ENCODE results near the gene RASGRP1. TPM values are rescaled to one million over a fixed set of nuclear protein-coding genes. Genes with fewer than 3 reads are reported as not detected.

Gene RASGRP1
- total RNA-seq, 1 donor from 2014 or later: 0.52 TPM

DNA sequence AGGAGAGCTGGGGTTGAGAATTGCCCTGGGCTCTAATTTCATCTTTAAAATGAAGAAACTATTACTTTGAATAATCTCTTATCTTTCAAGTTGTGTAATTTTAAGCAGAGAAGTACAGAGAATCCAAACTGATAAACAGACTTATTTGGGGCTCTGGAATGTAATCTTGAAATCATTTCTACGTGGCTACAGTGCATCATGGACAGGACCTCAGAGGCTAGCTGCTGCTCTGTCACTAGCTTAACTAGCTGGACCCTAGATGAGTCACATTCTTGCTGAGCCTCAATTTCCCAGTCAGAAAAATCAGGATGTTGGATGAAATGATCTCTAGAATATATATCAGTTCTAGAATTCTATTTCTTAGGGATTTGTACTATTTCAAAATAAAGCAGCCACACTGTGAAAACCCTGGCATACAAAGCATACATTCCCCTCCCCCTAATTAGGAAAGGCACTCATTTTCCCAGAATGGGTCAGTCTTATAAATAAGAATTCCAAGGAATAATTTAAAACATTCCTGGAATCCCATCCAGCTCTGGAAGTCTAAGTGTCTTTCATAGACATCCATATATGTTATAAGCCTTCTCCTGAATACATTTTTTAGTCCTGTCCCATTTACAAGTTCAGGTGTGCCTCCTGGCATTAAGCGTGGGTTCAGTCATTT is 47.2 kb downstream of the RASGRP1 start:
- Histone ChIP-seq H3K4me1 (ENCODE audit: control insufficient read depth in 3 of 3, insufficient read depth in 3 of 3, low read length in 3 of 3) (no peaks in the 10 kb centered on the region), H3K9me3 (ENCODE audit: control insufficient read depth in 3 of 3, low read length in 3 of 3) (no peaks in the 10 kb centered on the region), H3K27me3 (ENCODE audit: control insufficient read depth in 3 of 3, insufficient read depth in 3 of 3, low read length in 3 of 3) (peaks cover 8 to 14% (median 10%) of the 10 kb centered on the region in 3 donors), H3K27ac (ENCODE audit: low read depth, low read length) (no peak overlapping the region), H3K36me3 (ENCODE audit: control insufficient read depth in 3 of 3, insufficient read depth in 3 of 3, low read length in 3 of 3) (no peaks in the 10 kb centered on the region), H3K4me3 (ENCODE audit: low read length in 3 of 3) (no peak overlapping the region), H3K9ac (ENCODE audit: low read depth in 1 of 3, low read length in 3 of 3) (no peak overlapping the region)

GRCh38 chr15:38516626-38517025 is 48.0 kb downstream of the RASGRP1 start:
- no peaks in the 10 kb centered on the region for H3K36me3 ChIP-seq (ENCODE audit: control insufficient read depth in 3 of 3, insufficient read depth in 3 of 3, low read length in 3 of 3)
- no peak overlapping the region for H3K9ac ChIP-seq (ENCODE audit: low read depth in 1 of 3, low read length in 3 of 3)
- no peak overlapping the region for H3K27ac ChIP-seq (ENCODE audit: low read depth, low read length)
- no peak overlapping the region for H3K4me3 ChIP-seq (ENCODE audit: low read length in 3 of 3)
- no peaks in the 10 kb centered on the region for H3K4me1 ChIP-seq (ENCODE audit: control insufficient read depth in 3 of 3, insufficient read depth in 3 of 3, low read length in 3 of 3)
- peaks cover 8 to 14% (median 10%) of the 10 kb centered on the region in 3 donors for H3K27me3 ChIP-seq (ENCODE audit: control insufficient read depth in 3 of 3, insufficient read depth in 3 of 3, low read length in 3 of 3)
- no peaks in the 10 kb centered on the region for H3K9me3 ChIP-seq (ENCODE audit: control insufficient read depth in 3 of 3, low read length in 3 of 3)

GRCh38 chr15:38514601-38515000 is 50.0 kb downstream of the RASGRP1 start:
- no peaks in the 10 kb centered on the region for H3K9me3 ChIP-seq (ENCODE audit: control insufficient read depth in 3 of 3, low read length in 3 of 3)
- H3K4me3 ChIP-seq (ENCODE audit: low read length in 3 of 3): no peak overlapping the region
- H3K4me1 ChIP-seq (ENCODE audit: control insufficient read depth in 3 of 3, insufficient read depth in 3 of 3, low read length in 3 of 3): no peaks in the 10 kb centered on the region
- no peak overlapping the region for H3K9ac ChIP-seq (ENCODE audit: low read depth in 1 of 3, low read length in 3 of 3)
- H3K27ac ChIP-seq (ENCODE audit: low read depth, low read length): no peak overlapping the region
- H3K36me3 ChIP-seq (ENCODE audit: control insufficient read depth in 3 of 3, insufficient read depth in 3 of 3, low read length in 3 of 3): no peaks in the 10 kb centered on the region
- H3K27me3 ChIP-seq (ENCODE audit: control insufficient read depth in 3 of 3, insufficient read depth in 3 of 3, low read length in 3 of 3): peaks cover 8 to 10% (median 10%) of the 10 kb centered on the region in 3 donors

GRCh38 chr15:38512901-38513300 is 51.7 kb downstream of the RASGRP1 start:
- H3K4me1 ChIP-seq (ENCODE audit: control insufficient read depth in 3 of 3, insufficient read depth in 3 of 3, low read length in 3 of 3): no peaks in the 10 kb centered on the region
- peaks cover 6 to 8% (median 7%) of the 10 kb centered on the region in 3 donors for H3K27me3 ChIP-seq (ENCODE audit: control insufficient read depth in 3 of 3, insufficient read depth in 3 of 3, low read length in 3 of 3)
- no peak overlapping the region for H3K9ac ChIP-seq (ENCODE audit: low read depth in 1 of 3, low read length in 3 of 3)
- H3K4me3 ChIP-seq (ENCODE audit: low read length in 3 of 3): no peak overlapping the region
- H3K27ac ChIP-seq (ENCODE audit: low read depth, low read length): no peak overlapping the region
- H3K9me3 ChIP-seq (ENCODE audit: control insufficient read depth in 3 of 3, low read length in 3 of 3): no peaks in the 10 kb centered on the region
- no peaks in the 10 kb centered on the region for H3K36me3 ChIP-seq (ENCODE audit: control insufficient read depth in 3 of 3, insufficient read depth in 3 of 3, low read length in 3 of 3)

DNA sequence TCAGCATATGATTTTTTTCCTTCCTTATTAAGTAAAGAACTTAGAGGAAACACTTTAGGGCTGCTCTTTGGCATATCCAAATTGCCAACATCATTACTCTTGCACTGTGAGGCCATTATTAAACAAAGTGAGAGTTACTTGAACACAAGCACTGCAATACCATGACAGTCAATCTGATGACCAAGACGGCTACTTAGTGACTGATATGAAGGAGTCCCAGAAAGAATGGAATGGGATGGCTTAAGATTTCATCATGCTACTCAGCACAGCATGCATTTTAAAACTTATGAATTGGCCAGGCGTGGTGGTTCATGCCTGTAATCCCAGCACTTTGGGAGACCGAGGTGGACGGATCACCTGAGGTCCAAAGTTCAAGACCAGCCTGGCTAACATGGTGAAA is 55.5 kb downstream of the RASGRP1 start:
- H3K9ac ChIP-seq (ENCODE audit: low read depth in 1 of 3, low read length in 3 of 3): no peak overlapping the region
- H3K27ac ChIP-seq (ENCODE audit: low read depth, low read length): no peak overlapping the region
- H3K4me1 ChIP-seq (ENCODE audit: control insufficient read depth in 3 of 3, insufficient read depth in 3 of 3, low read length in 3 of 3): no peaks in the 10 kb centered on the region
- no peaks in the 10 kb centered on the region for H3K36me3 ChIP-seq (ENCODE audit: control insufficient read depth in 3 of 3, insufficient read depth in 3 of 3, low read length in 3 of 3)
- H3K4me3 ChIP-seq (ENCODE audit: low read length in 3 of 3): no peak overlapping the region
- H3K27me3 ChIP-seq (ENCODE audit: control insufficient read depth in 3 of 3, insufficient read depth in 3 of 3, low read length in 3 of 3): peaks cover 0 to 3% (median 0%) of the 10 kb centered on the region in 3 donors
- H3K9me3 ChIP-seq (ENCODE audit: control insufficient read depth in 3 of 3, low read length in 3 of 3): no peaks in the 10 kb centered on the region

- no peak overlapping the region for H3K9ac ChIP-seq (ENCODE audit: low read depth in 1 of 3, low read length in 3 of 3)
- H3K27ac ChIP-seq (ENCODE audit: low read depth, low read length): no peak overlapping the region
- H3K4me1 ChIP-seq (ENCODE audit: control insufficient read depth in 3 of 3, insufficient read depth in 3 of 3, low read length in 3 of 3): no peaks in the 10 kb centered on the region
- H3K36me3 ChIP-seq (ENCODE audit: control insufficient read depth in 3 of 3, insufficient read depth in 3 of 3, low read length in 3 of 3): no peaks in the 10 kb centered on the region
- no peak overlapping the region for H3K4me3 ChIP-seq (ENCODE audit: low read length in 3 of 3)
- H3K27me3 ChIP-seq (ENCODE audit: control insufficient read depth in 3 of 3, insufficient read depth in 3 of 3, low read length in 3 of 3): peaks cover 0 to 3% (median 0%) of the 10 kb centered on the region in 3 donors
- H3K9me3 ChIP-seq (ENCODE audit: control insufficient read depth in 3 of 3, low read length in 3 of 3): no peaks in the 10 kb centered on the region
Observed at GRCh38 chr15:38508647-38509046, 56.0 kb downstream of the RASGRP1 start.

DNA sequence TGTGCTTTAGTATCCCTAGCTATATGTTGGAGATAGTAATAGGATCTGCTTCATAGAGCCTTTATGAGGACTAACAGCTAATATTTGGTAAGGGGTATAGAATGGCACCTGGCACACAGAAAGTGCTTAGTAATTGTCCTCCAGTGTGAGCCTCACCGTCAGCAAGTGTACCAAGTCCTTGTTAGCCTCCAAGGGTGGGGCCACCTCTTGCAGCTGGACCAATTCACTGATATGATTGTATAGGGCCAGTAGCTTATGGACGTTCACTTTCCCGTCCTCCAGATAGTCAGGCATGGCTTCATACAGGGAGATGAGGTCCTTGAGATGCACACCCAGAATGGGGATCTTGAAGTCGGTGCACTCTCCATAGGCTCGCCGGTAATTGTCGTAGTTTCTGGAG is 57.0 kb downstream of the RASGRP1 start:
- no peaks in the 10 kb centered on the region for H3K27me3 ChIP-seq (ENCODE audit: control insufficient read depth in 3 of 3, insufficient read depth in 3 of 3, low read length in 3 of 3)
- H3K4me3 ChIP-seq (ENCODE audit: low read length in 3 of 3): no peak overlapping the region
- no peaks in the 10 kb centered on the region for H3K9me3 ChIP-seq (ENCODE audit: control insufficient read depth in 3 of 3, low read length in 3 of 3)
- no peaks in the 10 kb centered on the region for H3K36me3 ChIP-seq (ENCODE audit: control insufficient read depth in 3 of 3, insufficient read depth in 3 of 3, low read length in 3 of 3)
- H3K27ac ChIP-seq (ENCODE audit: low read depth, low read length): no peak overlapping the region
- no peaks in the 10 kb centered on the region for H3K4me1 ChIP-seq (ENCODE audit: control insufficient read depth in 3 of 3, insufficient read depth in 3 of 3, low read length in 3 of 3)
- H3K9ac ChIP-seq (ENCODE audit: low read depth in 1 of 3, low read length in 3 of 3): no peak overlapping the region

DNA sequence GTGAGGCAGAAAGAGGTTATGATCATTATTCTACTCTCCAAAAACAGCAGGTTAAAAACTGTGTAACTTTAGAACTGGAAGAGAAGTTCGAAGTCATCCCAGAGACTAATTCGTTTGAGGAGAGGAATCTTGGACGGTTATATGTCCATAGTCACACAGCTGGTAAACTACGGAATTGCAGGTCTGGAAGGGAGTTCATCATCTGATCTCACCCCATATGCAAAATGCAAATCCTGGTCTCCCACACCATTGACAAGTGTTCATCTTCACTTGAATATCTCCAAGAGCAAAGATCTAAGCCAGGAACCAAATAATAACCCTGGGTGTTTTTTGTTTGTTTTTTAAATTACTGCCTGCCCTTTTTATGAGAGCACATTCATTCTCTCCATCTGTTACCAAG is 57.6 kb downstream of the RASGRP1 start:
- H3K9me3 ChIP-seq (ENCODE audit: control insufficient read depth in 3 of 3, low read length in 3 of 3): no peaks in the 10 kb centered on the region

GRCh38 chr15:38504680-38505467 is 59.7 kb downstream of the RASGRP1 start:
- no peaks in the 10 kb centered on the region for H3K27me3 ChIP-seq (ENCODE audit: control insufficient read depth in 3 of 3, insufficient read depth in 3 of 3, low read length in 3 of 3)
- H3K9ac ChIP-seq (ENCODE audit: low read depth in 1 of 3, low read length in 3 of 3): no peak overlapping the region
- H3K36me3 ChIP-seq (ENCODE audit: control insufficient read depth in 3 of 3, insufficient read depth in 3 of 3, low read length in 3 of 3): no peaks in the 10 kb centered on the region
- H3K27ac ChIP-seq (ENCODE audit: low read depth, low read length): no peak overlapping the region
- no peak overlapping the region for H3K4me3 ChIP-seq (ENCODE audit: low read length in 3 of 3)
- H3K4me1 ChIP-seq (ENCODE audit: control insufficient read depth in 3 of 3, insufficient read depth in 3 of 3, low read length in 3 of 3): no peaks in the 10 kb centered on the region
- H3K9me3 ChIP-seq (ENCODE audit: control insufficient read depth in 3 of 3, low read length in 3 of 3): no peaks in the 10 kb centered on the region

More for the DNA sequence above, 57.6 kb downstream of the RASGRP1 start:
- Histone ChIP-seq H3K36me3 (ENCODE audit: control insufficient read depth in 3 of 3, insufficient read depth in 3 of 3, low read length in 3 of 3) (no peaks in the 10 kb centered on the region), H3K4me1 (ENCODE audit: control insufficient read depth in 3 of 3, insufficient read depth in 3 of 3, low read length in 3 of 3) (no peaks in the 10 kb centered on the region), H3K4me3 (ENCODE audit: low read length in 3 of 3) (no peak overlapping the region), H3K27ac (ENCODE audit: low read depth, low read length) (no peak overlapping the region), H3K27me3 (ENCODE audit: control insufficient read depth in 3 of 3, insufficient read depth in 3 of 3, low read length in 3 of 3) (no peaks in the 10 kb centered on the region), H3K9ac (ENCODE audit: low read depth in 1 of 3, low read length in 3 of 3) (no peak overlapping the region)

- Histone ChIP-seq H3K9ac (ENCODE audit: low read depth in 1 of 3, low read length in 3 of 3) (no peak overlapping the region), H3K27me3 (ENCODE audit: control insufficient read depth in 3 of 3, insufficient read depth in 3 of 3, low read length in 3 of 3) (no peaks in the 10 kb centered on the region), H3K36me3 (ENCODE audit: control insufficient read depth in 3 of 3, insufficient read depth in 3 of 3, low read length in 3 of 3) (no peaks in the 10 kb centered on the region), H3K4me3 (ENCODE audit: low read length in 3 of 3) (no peak overlapping the region), H3K9me3 (ENCODE audit: control insufficient read depth in 3 of 3, low read length in 3 of 3) (no peaks in the 10 kb centered on the region), H3K27ac (ENCODE audit: low read depth, low read length) (no peak overlapping the region), H3K4me1 (ENCODE audit: control insufficient read depth in 3 of 3, insufficient read depth in 3 of 3, low read length in 3 of 3) (no peaks in the 10 kb centered on the region)
Observed at GRCh38 chr15:38503496-38503895, 61.1 kb downstream of the RASGRP1 start.
